Skeletal muscle tissue (tissue), 4 donors: ENCODE data around the gene STK38. TPM values are rescaled to one million over a fixed set of nuclear protein-coding genes. Genes with fewer than 3 reads are reported as not detected.
"Not testable (repeated sequence)": the region's sequence is repeated elsewhere in the genome, so short reads cannot be mapped to it uniquely, and the experiment has no call there.

Source experiments
- H3K27ac ChIP-seq: one replicate; pipeline ENCODE4 v1.7.0; 2013; ENCODE audit warnings: mild to moderate bottlenecking, low read depth, low read length, inconsistent platforms
- H3K27me3 ChIP-seq, 3 donors: one replicate each; pipeline ENCODE4 v1.7.0; 2013; ENCODE audit warnings: low read length in 3 of 3; ENCODE audit not compliant: control insufficient read depth in 3 of 3, insufficient read depth in 3 of 3
- H3K36me3 ChIP-seq, 3 donors: one replicate each; pipeline ENCODE4 v1.7.0; 2013; ENCODE audit warnings: low read length in 3 of 3; ENCODE audit not compliant: control insufficient read depth in 3 of 3, insufficient read depth in 3 of 3
- H3K4me1 ChIP-seq, 3 donors: one replicate each; pipeline ENCODE4 v1.7.0; 2013; ENCODE audit warnings: low read length in 3 of 3, mild to moderate bottlenecking in 3 of 3; ENCODE audit not compliant: control insufficient read depth in 3 of 3, insufficient read depth in 3 of 3
- H3K4me3 ChIP-seq, 3 donors: one replicate each; pipeline ENCODE4 v1.7.0; 2013; ENCODE audit warnings: low read length in 3 of 3
- H3K9ac ChIP-seq, 3 donors: one replicate each; pipeline ENCODE4 v1.7.0; 2013; ENCODE audit warnings: low read length in 3 of 3, mild to moderate bottlenecking in 3 of 3, moderate library complexity in 2 of 3, low read depth in 1 of 3
- H3K9me3 ChIP-seq, 3 donors: one replicate each; pipeline ENCODE4 v1.7.0; 2013; ENCODE audit warnings: low read length in 3 of 3; ENCODE audit not compliant: control insufficient read depth in 3 of 3
- total RNA-seq: library from RNA; depleted of rRNA; stranded (reverse); fragments of >200 nt; gene quantifications from one replicate; pipeline ENCODE4 v1.2.3, GENCODE V29; 2014
- donor health status: Osteomylitis.

The STK38 gene
- total RNA-seq, 1 donor from 2014 or later, result 16.2 TPM

GRCh38 chr6:36493319-36493718 lies 54.0 kb downstream of the STK38 start:
- H3K4me1 ChIP-seq, result peaks cover 4 to 6% (median 5%) of the 10 kb centered on the region in 3 donors
- H3K27ac ChIP-seq, result no peak overlapping the region
- peaks cover 12 to 28% (median 20%) of the 10 kb centered on the region in 3 donors for H3K36me3 ChIP-seq
- no peak overlapping the region for H3K4me3 ChIP-seq
- H3K9me3 ChIP-seq, result no peaks in the 10 kb centered on the region
- H3K9ac ChIP-seq, result no peak overlapping the region
- no peaks in the 10 kb centered on the region for H3K27me3 ChIP-seq

- H3K9me3 ChIP-seq, result no peaks in the 10 kb centered on the region
- H3K36me3 ChIP-seq, result peaks cover 12 to 34% (median 21%) of the 10 kb centered on the region in 3 donors
- H3K27me3 ChIP-seq, result no peaks in the 10 kb centered on the region
- H3K4me3 ChIP-seq, result no peak overlapping the region
- no peak overlapping the region for H3K9ac ChIP-seq
- peaks cover 10 to 13% (median 11%) of the 10 kb centered on the region in 3 donors for H3K4me1 ChIP-seq
- no peak overlapping the region for H3K27ac ChIP-seq
These were observed 54.7 kb downstream of the STK38 start for GRCh38 chr6:36492621-36493020.

GRCh38 chr6:36492092-36492491 lies 55.2 kb downstream of the STK38 start:
- no peaks in the 10 kb centered on the region for H3K27me3 ChIP-seq
- peaks cover 10 to 17% (median 11%) of the 10 kb centered on the region in 3 donors for H3K4me1 ChIP-seq
- H3K27ac ChIP-seq, result no peak overlapping the region
- H3K4me3 ChIP-seq, result no peak overlapping the region
- H3K36me3 ChIP-seq, result peaks cover 15 to 35% (median 26%) of the 10 kb centered on the region in 3 donors
- H3K9me3 ChIP-seq, result no peaks in the 10 kb centered on the region
- H3K9ac ChIP-seq, result no peak overlapping the region

GRCh38 chr6:36491378-36491965 lies 55.8 kb downstream of the STK38 start:
- Histone ChIP-seq H3K4me1 (peaks cover 10 to 17% (median 11%) of the 10 kb centered on the region in 3 donors), H3K27me3 (no peaks in the 10 kb centered on the region), H3K27ac (no peak overlapping the region), H3K9ac (no peak overlapping the region), H3K9me3 (no peaks in the 10 kb centered on the region), H3K4me3 (no peak overlapping the region), H3K36me3 (peaks cover 17 to 35% (median 28%) of the 10 kb centered on the region in 3 donors)

- no peak overlapping the region for H3K9ac ChIP-seq
- H3K4me1 ChIP-seq, result peaks cover 10 to 17% (median 11%) of the 10 kb centered on the region in 3 donors
- H3K9me3 ChIP-seq, result no peaks in the 10 kb centered on the region
- no peak overlapping the region for H3K4me3 ChIP-seq
- peaks cover 16 to 36% (median 32%) of the 10 kb centered on the region in 3 donors for H3K36me3 ChIP-seq
- H3K27me3 ChIP-seq, result no peaks in the 10 kb centered on the region
- H3K27ac ChIP-seq, result no peak overlapping the region
These were observed 57.9 kb downstream of the STK38 start for GRCh38 chr6:36489426-36489825.

- Histone ChIP-seq H3K27me3 (no peaks in the 10 kb centered on the region), H3K4me3 (no peak overlapping the region), H3K36me3 (peaks cover 14 to 36% (median 32%) of the 10 kb centered on the region in 3 donors), H3K9ac (no peak overlapping the region), H3K9me3 (no peaks in the 10 kb centered on the region), H3K27ac (no peak overlapping the region), H3K4me1 (peaks cover 10 to 17% (median 11%) of the 10 kb centered on the region in 3 donors)
These were observed 59.1 kb downstream of the STK38 start for GRCh38 chr6:36488221-36488620.

- Histone ChIP-seq H3K27ac (no peak overlapping the region), H3K27me3 (no peaks in the 10 kb centered on the region), H3K9ac (no peak overlapping the region), H3K9me3 (no peaks in the 10 kb centered on the region), H3K4me1 (peaks cover 10 to 17% (median 11%) of the 10 kb centered on the region in 3 donors), H3K4me3 (no peak overlapping the region), H3K36me3 (peaks cover 14 to 36% (median 32%) of the 10 kb centered on the region in 3 donors)
These were observed 59.6 kb downstream of the STK38 start for GRCh38 chr6:36487698-36488097.

GRCh38 chr6:36484736-36485135 lies 62.5 kb downstream of the STK38 start:
- Histone ChIP-seq H3K27ac (no peak overlapping the region), H3K36me3 (peaks cover 25 to 42% (median 41%) of the 10 kb centered on the region in 3 donors), H3K4me1 (peaks cover 10 to 17% (median 11%) of the 10 kb centered on the region in 3 donors), H3K9me3 (no peaks in the 10 kb centered on the region), H3K4me3 (no peak overlapping the region), H3K9ac (no peak overlapping the region), H3K27me3 (no peaks in the 10 kb centered on the region)

GRCh38 chr6:36483326-36483725 lies 64.0 kb downstream of the STK38 start:
- not testable (repeated sequence) for H3K9me3 ChIP-seq, H3K27ac ChIP-seq, H3K27me3 ChIP-seq, H3K9ac ChIP-seq, H3K4me3 ChIP-seq
- H3K4me1 ChIP-seq, result peaks cover 6 to 11% (median 6%) of the 10 kb centered on the region in 3 donors
- peaks cover 26 to 46% (median 38%) of the 10 kb centered on the region in 3 donors for H3K36me3 ChIP-seq

GRCh38 chr6:36479256-36479655 lies 68.0 kb downstream of the STK38 start:
- peaks cover 12 to 20% (median 14%) of the 10 kb centered on the region in 3 donors for H3K36me3 ChIP-seq
- H3K4me3 ChIP-seq, result no peak overlapping the region
- no peaks in the 10 kb centered on the region for H3K4me1 ChIP-seq
- no peaks in the 10 kb centered on the region for H3K27me3 ChIP-seq
- H3K9ac ChIP-seq, result no peak overlapping the region
- H3K9me3 ChIP-seq, result no peaks in the 10 kb centered on the region
- no peak overlapping the region for H3K27ac ChIP-seq
